ENCODE results near the gene TWF2.
A peak's percentile ranks its signal among the peaks of the same experiment; 100 is the strongest.
"Not testable (repeated sequence)": the region's sequence is repeated elsewhere in the genome, so short reads cannot be mapped to it uniquely, and the experiment has no call there.

Gene TWF2

GRCh38 chr3:52238761-52239701, at the start of gene TWF2:
Gene TWF2, minus strand, starts transcription at chr3:52239158. Its CDS starts 142 bp downstream, at chr3:52239016.
- POLR2A ChIA-PET: interaction anchor here (1.5 kb wide), 1 partner anchor 183 kb away, joined by 5 read pairs; the partner anchor contains the start of gene DUSP7
- H3K4me3 ChIP-seq (ENCODE audit: low read depth, low read length): peak within 1 kb of the TSS; percentile 95
- CTCF ChIA-PET: interaction anchor here (0.6 to 14.4 kb wide), 6 partner anchors 8 to 207 kb away, joined by 3 to 336 read pairs (median 4); partner anchors contain the start of gene TLR9
- no peak for DNase-seq (ENCODE audit: low read depth, low spot score)
- peak; percentile 43 for TF ChIP-seq CTCF (IDR thresholded peaks at IDR 0.05; ENCODE audit: insufficient read depth, low read length, missing control alignments)

GRCh38 chr3:52288674-52289073, 49.7 kb upstream of the TWF2 start:
- no peak for DNase-seq (ENCODE audit: low read depth, low spot score)
- ChIA-PET CTCF (interaction anchor here (1.1 to 27.0 kb wide), 10 partner anchors 10 to 159 kb away, joined by 3 to 498 read pairs (median 6); partner anchors contain the start of gene WDR82), POLR2A (interaction anchor here (2.4 kb wide), 1 partner anchor 11 kb away, joined by 8 read pairs; no protein-coding TSS in a partner anchor)
- no peak for TF ChIP-seq CTCF (IDR thresholded peaks at IDR 0.05; ENCODE audit: insufficient read depth, low read length, missing control alignments)
- H3K4me3 ChIP-seq (ENCODE audit: low read depth, low read length): peak overlapping the region; percentile 99

GRCh38 chr3:52286777-52287110, 47.8 kb upstream of the TWF2 start:
- peak overlapping the region; percentile 99 for H3K4me3 ChIP-seq (ENCODE audit: low read depth, low read length)
- CTCF ChIA-PET: interaction anchor here (2.0 to 27.0 kb wide), 3 partner anchors 8 to 66 kb away, joined by 5 to 498 read pairs (median 23); partner anchors contain the start of gene WDR82
- TF ChIP-seq CTCF (IDR thresholded peaks at IDR 0.05; ENCODE audit: insufficient read depth, low read length, missing control alignments): no peak
- no peak for DNase-seq (ENCODE audit: low read depth, low spot score)
- POLR2A ChIA-PET: interaction anchor here (1.7 kb wide), 1 partner anchor 8 kb away, joined by 14 read pairs; the partner anchor contains the start of gene WDR82

- DNase-seq (ENCODE audit: low read depth, low spot score); H3K4me3 ChIP-seq (ENCODE audit: low read depth, low read length); POLR2A ChIA-PET: not testable (repeated sequence)
- CTCF ChIA-PET: interaction anchor here (1.3 to 27.0 kb wide), 3 partner anchors 51 to 63 kb away, joined by 5 to 498 read pairs (median 8); no protein-coding TSS in a partner anchor
Observed at GRCh38 chr3:52284051-52284450, 45.1 kb upstream of the TWF2 start.

- ChIA-PET POLR2A (no interaction called here), CTCF (interaction anchor here (0.8 to 27.0 kb wide), 4 partner anchors 9 to 63 kb away, joined by 3 to 498 read pairs (median 6); no protein-coding TSS in a partner anchor)
- TF ChIP-seq CTCF (IDR thresholded peaks at IDR 0.05; ENCODE audit: insufficient read depth, low read length, missing control alignments): no peak
- DNase-seq (ENCODE audit: low read depth, low spot score): no peak
- no peak overlapping the region for H3K4me3 ChIP-seq (ENCODE audit: low read depth, low read length)
Observed at GRCh38 chr3:52283306-52283705, 44.3 kb upstream of the TWF2 start.

- H3K4me3 ChIP-seq (ENCODE audit: low read depth, low read length): no peak overlapping the region
- ChIA-PET CTCF (interaction anchor here (1.3 to 27.0 kb wide), 4 partner anchors 13 to 64 kb away, joined by 3 to 498 read pairs (median 5); no protein-coding TSS in a partner anchor), POLR2A (interaction anchor here (0.6 kb wide), 1 partner anchor 286 kb away, joined by 3 read pairs; the partner anchor contains the start of gene RPL29)
- no peak for TF ChIP-seq CTCF (IDR thresholded peaks at IDR 0.05; ENCODE audit: insufficient read depth, low read length, missing control alignments)
- no peak for DNase-seq (ENCODE audit: low read depth, low spot score)
Observed at GRCh38 chr3:52281981-52282801, 43.2 kb upstream of the TWF2 start.

All from AG04449 (cell line).